GM12872 (cell line): ENCODE data around the gene GALNT9.

Experiments used
- TF ChIP-seq, protein P1 (sequence below): IDR thresholded peaks from 3 replicates; pipeline ENCODE4 v1.5.1; 2011; ENCODE audit warnings: low read depth, mild to moderate bottlenecking, low read length, moderate library complexity; ENCODE audit not compliant: insufficient read depth

The GALNT9 gene

DNA sequence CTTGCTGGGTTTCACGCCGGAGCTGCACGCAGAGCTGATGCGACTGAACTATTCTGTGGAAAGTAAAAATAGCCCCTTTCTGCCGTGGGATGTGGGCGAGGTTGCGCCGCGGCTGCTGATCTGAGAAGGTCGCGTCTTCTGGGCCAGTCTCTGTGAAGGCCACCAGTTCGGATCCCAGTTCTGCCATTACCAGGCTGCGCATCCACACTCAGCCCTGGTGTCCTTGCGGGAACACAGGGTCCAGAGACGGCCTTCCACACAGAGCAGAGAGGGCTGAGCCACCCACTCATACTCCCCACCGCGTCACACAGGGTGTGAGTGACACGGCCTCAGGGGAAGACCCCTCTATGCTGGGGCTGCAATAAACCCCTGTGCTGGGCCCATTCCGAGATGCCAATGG is 13.9 kb downstream of the GALNT9 start:
- TF ChIP-seq, protein P1, sequence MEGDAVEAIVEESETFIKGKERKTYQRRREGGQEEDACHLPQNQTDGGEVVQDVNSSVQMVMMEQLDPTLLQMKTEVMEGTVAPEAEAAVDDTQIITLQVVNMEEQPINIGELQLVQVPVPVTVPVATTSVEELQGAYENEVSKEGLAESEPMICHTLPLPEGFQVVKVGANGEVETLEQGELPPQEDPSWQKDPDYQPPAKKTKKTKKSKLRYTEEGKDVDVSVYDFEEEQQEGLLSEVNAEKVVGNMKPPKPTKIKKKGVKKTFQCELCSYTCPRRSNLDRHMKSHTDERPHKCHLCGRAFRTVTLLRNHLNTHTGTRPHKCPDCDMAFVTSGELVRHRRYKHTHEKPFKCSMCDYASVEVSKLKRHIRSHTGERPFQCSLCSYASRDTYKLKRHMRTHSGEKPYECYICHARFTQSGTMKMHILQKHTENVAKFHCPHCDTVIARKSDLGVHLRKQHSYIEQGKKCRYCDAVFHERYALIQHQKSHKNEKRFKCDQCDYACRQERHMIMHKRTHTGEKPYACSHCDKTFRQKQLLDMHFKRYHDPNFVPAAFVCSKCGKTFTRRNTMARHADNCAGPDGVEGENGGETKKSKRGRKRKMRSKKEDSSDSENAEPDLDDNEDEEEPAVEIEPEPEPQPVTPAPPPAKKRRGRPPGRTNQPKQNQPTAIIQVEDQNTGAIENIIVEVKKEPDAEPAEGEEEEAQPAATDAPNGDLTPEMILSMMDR = no peak

DNA sequence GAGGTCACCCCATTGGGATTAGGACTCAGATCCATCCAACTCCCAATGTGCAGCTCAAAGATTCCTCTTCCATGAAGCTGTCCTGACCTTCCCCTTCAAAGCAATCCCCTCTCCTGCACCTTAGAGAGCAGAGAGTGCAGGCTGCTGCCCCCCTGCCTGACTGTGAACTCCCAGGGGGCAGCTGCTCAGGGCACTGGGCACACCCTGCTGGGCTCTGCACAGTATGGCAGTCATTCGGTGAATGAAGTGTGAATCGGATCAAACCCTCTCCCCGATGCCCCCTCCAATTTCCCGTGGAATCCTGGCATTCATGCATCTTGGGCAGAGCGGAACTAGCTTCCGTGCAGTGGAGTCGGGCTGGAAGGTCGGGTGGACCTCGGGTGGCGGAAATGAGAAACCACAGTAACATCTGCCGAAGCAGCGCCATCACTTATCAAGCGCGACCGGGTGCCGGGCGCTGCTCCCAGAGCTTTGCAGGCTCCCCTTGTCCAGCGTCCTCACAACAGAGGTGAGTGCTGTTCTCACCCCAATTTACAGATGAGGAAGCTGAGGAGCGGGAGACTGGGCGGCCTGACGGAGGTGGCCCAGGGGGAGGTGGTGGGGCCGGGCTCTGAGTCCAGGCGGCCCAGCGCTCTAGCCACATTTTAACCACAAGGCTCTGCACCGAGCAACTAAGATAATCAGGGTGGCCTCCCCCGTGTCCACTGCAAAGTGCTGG is 14.7 kb downstream of the GALNT9 start:
- TF ChIP-seq, protein P1 = no peak

- TF ChIP-seq, protein P1 = no peak
Observed at GRCh38 chr12:132314035-132314434, 15.4 kb downstream of the GALNT9 start.

- TF ChIP-seq, protein P1 = no peak
Observed at GRCh38 chr12:132313182-132313581, 16.2 kb downstream of the GALNT9 start.

- TF ChIP-seq, protein P1 = no peak
Observed at GRCh38 chr12:132312516-132312915, 16.9 kb downstream of the GALNT9 start.

GRCh38 chr12:132311201-132311915 is 18.0 kb downstream of the GALNT9 start:
- TF ChIP-seq, protein P1 = no peak

DNA sequence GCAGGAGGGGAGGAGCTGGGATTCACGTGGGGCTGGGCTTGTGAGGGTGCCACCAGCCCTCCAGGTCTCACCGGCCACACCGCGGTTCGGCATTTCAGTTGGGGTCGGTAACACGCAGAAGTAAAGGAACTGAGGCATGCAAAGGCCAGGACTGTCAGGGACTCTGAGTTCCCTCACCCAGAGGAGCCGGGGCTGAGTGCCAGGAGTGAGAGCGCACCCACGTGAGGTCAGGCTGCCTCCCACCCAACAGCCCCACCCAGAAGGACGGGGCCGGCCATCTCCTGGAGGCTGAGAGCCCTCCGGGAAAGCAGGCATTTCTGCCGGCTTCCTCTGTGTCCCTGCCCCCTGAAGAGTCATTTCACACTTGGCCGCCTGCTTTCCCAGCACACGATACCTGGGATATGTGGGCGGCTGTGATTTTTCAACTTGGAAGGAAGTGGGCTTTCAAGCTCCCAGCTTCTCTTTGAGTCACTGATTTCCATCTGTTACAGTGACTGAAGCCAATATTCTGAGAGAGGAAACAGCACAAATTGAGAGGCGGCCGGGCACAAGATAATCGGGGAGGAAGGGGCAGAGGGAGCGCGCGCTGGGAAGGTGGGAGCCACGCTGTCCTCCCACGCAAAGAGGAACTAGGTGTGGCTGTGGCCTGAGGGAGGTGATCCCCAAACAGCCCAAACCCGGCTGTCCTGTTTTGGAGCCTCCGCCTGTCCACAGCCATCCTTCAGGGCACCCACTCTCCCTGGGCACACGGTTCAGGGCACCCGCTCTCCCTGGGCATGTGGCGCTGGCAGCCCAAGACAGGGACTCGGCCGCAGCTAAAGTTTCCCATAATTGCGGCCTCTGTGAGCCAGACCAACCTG is 19.0 kb downstream of the GALNT9 start:
- TF ChIP-seq, protein P1 = no peak
